ENCODE results near the gene SLC35E1. TPM values are rescaled to one million over a fixed set of nuclear protein-coding genes. Genes with fewer than 3 reads are reported as not detected.

Gene SLC35E1
- total RNA-seq, 5 donors from 2014 or later (not counting 1 experiment from before 2014, with no cell fraction given): 32.7 to 67.5 (median 36.9) TPM

DNA sequence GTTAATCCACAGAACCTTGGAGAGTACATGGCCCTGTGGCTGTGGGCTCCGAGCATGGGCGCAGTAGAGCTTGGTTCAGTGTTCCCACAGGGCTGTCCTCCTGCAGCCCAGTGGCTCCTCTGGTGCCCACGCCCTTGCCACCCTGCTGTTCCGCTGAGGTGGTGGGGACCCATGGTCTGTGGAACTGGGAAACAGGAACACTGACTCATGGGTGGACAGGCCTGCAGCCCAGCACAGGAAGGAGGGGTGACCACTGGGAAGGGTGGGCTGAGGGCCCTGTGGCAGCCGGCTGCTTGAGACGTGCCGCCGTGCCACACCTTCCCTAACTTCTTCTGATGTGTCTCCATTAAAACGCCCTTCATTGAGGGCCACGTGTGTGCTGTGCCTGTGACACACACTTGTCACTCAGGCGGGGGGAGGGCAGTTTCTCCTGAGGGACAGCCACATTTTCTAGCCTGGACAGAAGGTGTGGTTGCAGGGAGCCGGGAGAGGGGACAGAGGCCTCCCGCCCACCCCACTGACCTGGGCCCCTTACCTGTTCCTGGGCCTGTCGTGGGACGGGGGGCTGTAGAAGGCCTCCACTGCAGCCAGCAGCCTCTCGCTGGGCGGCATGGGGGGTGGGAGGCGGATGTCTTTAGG is 51.1 kb downstream of the SLC35E1 start:
- H3K27ac Mint-ChIP-seq: no peak overlapping the region
- peaks cover 0 to 5% (median 4%) of the 10 kb centered on the region in 3 donors for H3K4me1 Mint-ChIP-seq
- H3K4me1 ChIP-seq (ENCODE audit: control insufficient read depth in 1 of 2, extremely low read depth in 1 of 2, insufficient read depth in 2 of 2, low read length in 2 of 2): peaks cover 0 to 12% of the 10 kb centered on the region in 2 experiments
- no peaks in the 10 kb centered on the region for H3K27me3 ChIP-seq (replicated peaks in 1 of 2; ENCODE audit: control insufficient read depth in 2 of 2, extremely low read depth in 1 of 2, insufficient read depth in 2 of 2, low read length in 1 of 2)
- WGBS (ENCODE audit: insufficient coverage): 98% methylated on average over 18 of the region's 18 CpGs
- H3K9me3 ChIP-seq: no peaks in the 10 kb centered on the region
- ChIA-PET POLR2A (no interaction called here), CTCF (no interaction called here)
- H3K27ac ChIP-seq (ENCODE audit: low read length): no peak overlapping the region
- no peak overlapping the region for H3K4me3 Mint-ChIP-seq
- no peak for DNase-seq
- no peaks in the 10 kb centered on the region for H3K27me3 Mint-ChIP-seq
- peaks cover 23 to 78% of the 10 kb centered on the region in 2 donors for H3K36me3 ChIP-seq (ENCODE audit: control insufficient read depth in 2 of 2, extremely low read depth in 1 of 2, insufficient read depth in 1 of 2, low read length in 1 of 2)
- ATAC-seq (replicated peaks in 1 of 4): no peak
- peaks cover 46% of the 10 kb centered on the region for H3K36me3 Mint-ChIP-seq
- H3K4me3 ChIP-seq (ENCODE audit: control insufficient read depth in 1 of 2, extremely low read depth in 1 of 2, low read length in 1 of 2): no peak overlapping the region
- H3K9me3 Mint-ChIP-seq: no peaks in the 10 kb centered on the region

- Mint-ChIP-seq H3K4me3 (no peak overlapping the region), H3K27me3 (no peaks in the 10 kb centered on the region), H3K36me3 (peaks cover 46% of the 10 kb centered on the region), H3K9me3 (no peaks in the 10 kb centered on the region), H3K4me1 (peaks cover 0 to 5% (median 4%) of the 10 kb centered on the region in 3 donors), H3K27ac (no peak overlapping the region)
- DNase-seq: no peak
- Histone ChIP-seq H3K4me1 (ENCODE audit: control insufficient read depth in 1 of 2, extremely low read depth in 1 of 2, insufficient read depth in 2 of 2, low read length in 2 of 2) (peaks cover 0 to 12% of the 10 kb centered on the region in 2 experiments), H3K9me3 (no peaks in the 10 kb centered on the region), H3K27me3 (replicated peaks in 1 of 2; ENCODE audit: control insufficient read depth in 2 of 2, extremely low read depth in 1 of 2, insufficient read depth in 2 of 2, low read length in 1 of 2) (no peaks in the 10 kb centered on the region), H3K36me3 (ENCODE audit: control insufficient read depth in 2 of 2, extremely low read depth in 1 of 2, insufficient read depth in 1 of 2, low read length in 1 of 2) (peaks cover 23 to 72% of the 10 kb centered on the region in 2 donors), H3K4me3 (ENCODE audit: control insufficient read depth in 1 of 2, extremely low read depth in 1 of 2, low read length in 1 of 2) (no peak overlapping the region), H3K27ac (ENCODE audit: low read length) (no peak overlapping the region)
- POLR2A ChIA-PET: no interaction called here
- no peak for ATAC-seq (replicated peaks in 1 of 4)
- 97% methylated on average over 38 of the region's 45 CpGs for WGBS (ENCODE audit: insufficient coverage)
- CTCF ChIA-PET: no interaction called here
These were observed 51.9 kb downstream of the SLC35E1 start for GRCh38 chr19:16520074-16520973.

DNA sequence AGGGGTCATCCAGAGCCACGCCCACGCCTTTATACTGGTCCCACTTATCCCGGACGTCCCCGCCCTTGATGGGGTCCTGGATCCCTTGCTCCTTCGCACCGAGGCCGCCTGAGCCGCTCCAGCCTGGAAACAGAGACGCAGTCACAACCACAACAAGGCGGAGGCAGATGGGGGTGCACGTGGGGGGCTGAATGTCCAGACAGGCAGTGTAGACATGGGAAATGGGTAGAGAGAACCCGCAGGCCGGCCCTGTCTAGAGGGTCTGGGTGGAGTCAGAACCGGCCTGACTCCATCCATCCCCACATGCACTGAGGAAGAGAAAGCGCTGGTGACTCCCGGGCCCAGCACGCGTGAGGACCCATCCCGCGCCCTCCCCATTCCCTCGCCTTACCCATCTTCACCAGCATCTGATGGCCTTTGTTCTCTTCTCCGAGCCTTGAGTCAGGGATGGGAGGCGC is 53.0 kb downstream of the SLC35E1 start:
- no peak overlapping the region for H3K27ac ChIP-seq (ENCODE audit: low read length)
- DNase-seq (no peak), ATAC-seq (replicated peaks in 1 of 4) (no peak)
- no peaks in the 10 kb centered on the region for H3K27me3 ChIP-seq (replicated peaks in 1 of 2; ENCODE audit: control insufficient read depth in 2 of 2, extremely low read depth in 1 of 2, insufficient read depth in 2 of 2, low read length in 1 of 2)
- no peaks in the 10 kb centered on the region for H3K27me3 Mint-ChIP-seq
- no peak overlapping the region for H3K27ac Mint-ChIP-seq
- POLR2A ChIA-PET: no interaction called here
- peaks cover 23 to 63% of the 10 kb centered on the region in 2 donors for H3K36me3 ChIP-seq (ENCODE audit: control insufficient read depth in 2 of 2, extremely low read depth in 1 of 2, insufficient read depth in 1 of 2, low read length in 1 of 2)
- H3K4me3 Mint-ChIP-seq: no peak overlapping the region
- H3K9me3 ChIP-seq: no peaks in the 10 kb centered on the region
- CTCF ChIA-PET: no interaction called here
- H3K9me3 Mint-ChIP-seq: no peaks in the 10 kb centered on the region
- WGBS (ENCODE audit: insufficient coverage): 97% methylated on average over 12 of the region's 24 CpGs
- peaks cover 46% of the 10 kb centered on the region for H3K36me3 Mint-ChIP-seq
- H3K4me1 Mint-ChIP-seq: peaks cover 0 to 5% (median 4%) of the 10 kb centered on the region in 3 donors
- peaks cover 0 to 12% of the 10 kb centered on the region in 2 experiments for H3K4me1 ChIP-seq (ENCODE audit: control insufficient read depth in 1 of 2, extremely low read depth in 1 of 2, insufficient read depth in 2 of 2, low read length in 2 of 2)
- no peak overlapping the region for H3K4me3 ChIP-seq (ENCODE audit: control insufficient read depth in 1 of 2, extremely low read depth in 1 of 2, low read length in 1 of 2)

- Histone ChIP-seq H3K36me3 (ENCODE audit: control insufficient read depth in 2 of 2, extremely low read depth in 1 of 2, insufficient read depth in 1 of 2, low read length in 1 of 2) (peaks cover 23 to 57% of the 10 kb centered on the region in 2 donors), H3K4me3 (ENCODE audit: control insufficient read depth in 1 of 2, extremely low read depth in 1 of 2, low read length in 1 of 2) (no peak overlapping the region), H3K27ac (ENCODE audit: low read length) (no peak overlapping the region), H3K27me3 (replicated peaks in 1 of 2; ENCODE audit: control insufficient read depth in 2 of 2, extremely low read depth in 1 of 2, insufficient read depth in 2 of 2, low read length in 1 of 2) (no peaks in the 10 kb centered on the region), H3K9me3 (no peaks in the 10 kb centered on the region), H3K4me1 (ENCODE audit: control insufficient read depth in 1 of 2, extremely low read depth in 1 of 2, insufficient read depth in 2 of 2, low read length in 2 of 2) (peaks cover 0 to 12% of the 10 kb centered on the region in 2 experiments)
- no peak overlapping the region for H3K27ac Mint-ChIP-seq
- ChIA-PET CTCF (no interaction called here), POLR2A (no interaction called here)
- H3K27me3 Mint-ChIP-seq: no peaks in the 10 kb centered on the region
- whole genome bisulfite sequencing (ENCODE audit: insufficient coverage): 98% methylated on average over 27 of the region's 33 CpGs
- DNase-seq: no peak
- H3K4me1 Mint-ChIP-seq: peaks cover 0 to 5% (median 4%) of the 10 kb centered on the region in 3 donors
- H3K9me3 Mint-ChIP-seq: no peaks in the 10 kb centered on the region
- no peak overlapping the region for H3K4me3 Mint-ChIP-seq
- ATAC-seq (replicated peaks in 1 of 4): peak in 1 of 4 experiments; percentile 10
- peaks cover 40% of the 10 kb centered on the region for H3K36me3 Mint-ChIP-seq
These were observed 53.6 kb downstream of the SLC35E1 start for GRCh38 chr19:16518483-16519229.

- WGBS (ENCODE audit: insufficient coverage): 91% methylated on average over 11 of the region's 14 CpGs
- H3K27me3 Mint-ChIP-seq: no peaks in the 10 kb centered on the region
- Histone ChIP-seq H3K27me3 (replicated peaks in 1 of 2; ENCODE audit: control insufficient read depth in 2 of 2, extremely low read depth in 1 of 2, insufficient read depth in 2 of 2, low read length in 1 of 2) (no peaks in the 10 kb centered on the region), H3K4me3 (ENCODE audit: control insufficient read depth in 1 of 2, extremely low read depth in 1 of 2, low read length in 1 of 2) (no peak overlapping the region), H3K9me3 (no peaks in the 10 kb centered on the region), H3K27ac (ENCODE audit: low read length) (no peak overlapping the region), H3K4me1 (ENCODE audit: control insufficient read depth in 1 of 2, extremely low read depth in 1 of 2, insufficient read depth in 2 of 2, low read length in 2 of 2) (peaks cover 0 to 12% of the 10 kb centered on the region in 2 experiments), H3K36me3 (ENCODE audit: control insufficient read depth in 2 of 2, extremely low read depth in 1 of 2, insufficient read depth in 1 of 2, low read length in 1 of 2) (peaks cover 21 to 51% of the 10 kb centered on the region in 2 donors)
- H3K27ac Mint-ChIP-seq: no peak overlapping the region
- H3K4me3 Mint-ChIP-seq: no peak overlapping the region
- DNase-seq (no peak), ATAC-seq (replicated peaks in 1 of 4) (no peak)
- H3K4me1 Mint-ChIP-seq: peaks cover 0 to 5% (median 4%) of the 10 kb centered on the region in 3 donors
- H3K36me3 Mint-ChIP-seq: peaks cover 38% of the 10 kb centered on the region
- H3K9me3 Mint-ChIP-seq: no peaks in the 10 kb centered on the region
- CTCF ChIA-PET: no interaction called here
- POLR2A ChIA-PET: no interaction called here
These were observed 54.2 kb downstream of the SLC35E1 start for GRCh38 chr19:16518061-16518460.
